Astrocyte (in vitro differentiated cells and primary cell): ENCODE measurements around the gene CYBC1. TPM values are rescaled to one million over a fixed set of nuclear protein-coding genes. Genes with fewer than 3 reads are reported as not detected.
"Not testable (repeated sequence)": the region's sequence is repeated elsewhere in the genome, so short reads cannot be mapped to it uniquely, and the experiment has no call there.

ENCODE experiments used
- DNase-seq: peaks from one replicate; pipeline ENCODE4 v3.0.0-alpha.2; 2010; ENCODE audit warnings: low read depth
- FAIRE-seq: peaks from 2 replicates; lab custom pipeline; 2011; peaks lifted over from hg19 to GRCh38; lab: Jason Lieb, UNC
- H2AFZ ChIP-seq: 2 replicates; pipeline ENCODE4 v1.6.0; 2012; ENCODE audit warnings: low read depth, low read length, inconsistent platforms
- H3K27ac ChIP-seq: 2 replicates; pipeline ENCODE4 v1.5.1; 2011; ENCODE audit warnings: low read depth, low read length, inconsistent platforms
- H3K27me3 ChIP-seq: 2 replicates; pipeline ENCODE4 v1.6.0; 2011; ENCODE audit warnings: low read length, inconsistent platforms; ENCODE audit not compliant: insufficient read depth
- H3K36me3 ChIP-seq: 2 replicates; pipeline ENCODE4 v1.5.1; 2011; ENCODE audit warnings: low read length, inconsistent platforms; ENCODE audit not compliant: insufficient read depth
- H3K4me1 ChIP-seq: 2 replicates; pipeline ENCODE4 v1.5.1; 2011; ENCODE audit warnings: low read length, inconsistent platforms; ENCODE audit not compliant: insufficient read depth
- H3K4me2 ChIP-seq: 2 replicates; pipeline ENCODE4 v1.6.0; 2012; ENCODE audit warnings: low read length, inconsistent platforms
- H3K4me3 ChIP-seq: 2 replicates; pipeline ENCODE4 v1.5.1; 2011; ENCODE audit warnings: low read depth, mild to moderate bottlenecking, low read length, inconsistent platforms; ENCODE audit not compliant: insufficient read depth
- H3K79me2 ChIP-seq: 2 replicates; pipeline ENCODE4 v1.6.0; 2012; ENCODE audit warnings: mild to moderate bottlenecking, low read length, inconsistent platforms; ENCODE audit not compliant: insufficient read depth
- H3K9ac ChIP-seq: 2 replicates; pipeline ENCODE4 v1.6.0; 2012; ENCODE audit warnings: mild to moderate bottlenecking, low read length, inconsistent platforms
- H3K9me3 ChIP-seq: 2 replicates; pipeline ENCODE4 v1.5.1; 2012; ENCODE audit warnings: low read depth, mild to moderate bottlenecking, low read length, inconsistent platforms; ENCODE audit not compliant: insufficient read depth
- H4K20me1 ChIP-seq: 2 replicates; pipeline ENCODE4 v1.6.0; 2012; ENCODE audit warnings: low read length, inconsistent platforms; ENCODE audit not compliant: insufficient read depth
- H3K27ac Mint-ChIP-seq: one replicate; pipeline ENCODE4 v1.8.0; 2021; ENCODE audit warnings: mild to moderate bottlenecking, mixed read lengths; ENCODE audit not compliant: unreplicated experiment
- H3K27me3 Mint-ChIP-seq: one replicate; pipeline ENCODE4 v1.8.0; 2021; ENCODE audit warnings: low read depth, mixed read lengths; ENCODE audit not compliant: unreplicated experiment
- H3K36me3 Mint-ChIP-seq: one replicate; pipeline ENCODE4 v1.8.0; 2021; ENCODE audit warnings: low read depth, mixed read lengths; ENCODE audit not compliant: unreplicated experiment
- H3K4me1 Mint-ChIP-seq: one replicate; pipeline ENCODE4 v1.8.0; 2021; ENCODE audit warnings: low read depth, mixed read lengths; ENCODE audit not compliant: unreplicated experiment
- H3K4me3 Mint-ChIP-seq: one replicate; pipeline ENCODE4 v1.8.0; 2021; ENCODE audit warnings: mild to moderate bottlenecking, moderate library complexity, mixed read lengths; ENCODE audit not compliant: unreplicated experiment
- H3K9me3 Mint-ChIP-seq: one replicate; pipeline ENCODE4 v1.8.0; 2021; ENCODE audit warnings: mild to moderate bottlenecking, mixed read lengths; ENCODE audit not compliant: unreplicated experiment
- CTCF ChIP-seq: IDR thresholded peaks from 2 replicates; pipeline ENCODE4 v1.5.1; 2011; ENCODE audit warnings: low read depth, mild to moderate bottlenecking, inconsistent platforms, low read length, moderate library complexity; ENCODE audit not compliant: insufficient read depth
- EZH2 ChIP-seq: IDR thresholded peaks from 2 replicates; pipeline ENCODE4 v1.6.1; 2012; ENCODE audit warnings: mild to moderate bottlenecking, low read length, inconsistent platforms; ENCODE audit not compliant: insufficient read depth
- total RNA-seq: library from RNA; stranded (reverse); gene quantifications from 2 replicates; pipeline ENCODE4 v1.2.1, GENCODE V29; 2021

Gene CYBC1
- total RNA-seq, 1 donor from 2014 or later, result 67.3 TPM

GRCh38 chr17:82457073-82457928 is 6.7 kb upstream of the CYBC1 start:
- Histone ChIP-seq H3K36me3 (peaks cover 7% of the 10 kb centered on the region), H2AFZ (peak overlapping the region; percentile 44), H3K27me3 (no peaks in the 10 kb centered on the region), H3K27ac (peak overlapping the region; percentile 97), H3K79me2 (peaks cover 14% of the 10 kb centered on the region), H3K4me2 (peak overlapping the region; percentile 90), H3K9me3 (no peaks in the 10 kb centered on the region), H4K20me1 (peaks cover 10% of the 10 kb centered on the region), H3K4me3 (peak overlapping the region; percentile 91), H3K4me1 (peaks cover 12% of the 10 kb centered on the region), H3K9ac (peak overlapping the region; percentile 93)
- H3K27me3 Mint-ChIP-seq, result no peaks in the 10 kb centered on the region
- TF ChIP-seq EZH2 (no peak), CTCF (no peak)
- DNase-seq (no peak), FAIRE-seq (no peak)
- H3K9me3 Mint-ChIP-seq, result no peaks in the 10 kb centered on the region
- H3K36me3 Mint-ChIP-seq, result peaks cover 6% of the 10 kb centered on the region
- H3K27ac Mint-ChIP-seq, result peak overlapping the region; percentile 87
- peak overlapping the region; percentile 83 for H3K4me3 Mint-ChIP-seq
- peaks cover 9% of the 10 kb centered on the region for H3K4me1 Mint-ChIP-seq

- not testable (repeated sequence) for H3K27ac ChIP-seq, DNase-seq, H3K27me3 Mint-ChIP-seq, H3K36me3 Mint-ChIP-seq, H3K9ac ChIP-seq, H3K27me3 ChIP-seq, H2AFZ ChIP-seq, H3K4me2 ChIP-seq, H3K9me3 Mint-ChIP-seq, H3K9me3 ChIP-seq, H3K4me3 Mint-ChIP-seq, H3K27ac Mint-ChIP-seq, FAIRE-seq, H3K36me3 ChIP-seq, H3K4me3 ChIP-seq, H4K20me1 ChIP-seq
- H3K4me1 ChIP-seq, result peaks cover 19% of the 10 kb centered on the region
- H3K4me1 Mint-ChIP-seq, result peaks cover 11% of the 10 kb centered on the region
- peaks cover 20% of the 10 kb centered on the region for H3K79me2 ChIP-seq
Measured at GRCh38 chr17:82453706-82454105, 3.2 kb upstream of the CYBC1 start.

- H3K4me3 ChIP-seq, H3K9ac ChIP-seq, H3K27me3 Mint-ChIP-seq, H3K36me3 ChIP-seq, H4K20me1 ChIP-seq, H3K9me3 ChIP-seq, H3K27me3 ChIP-seq, FAIRE-seq, H3K27ac ChIP-seq, H3K4me2 ChIP-seq, H3K36me3 Mint-ChIP-seq, H2AFZ ChIP-seq, H3K9me3 Mint-ChIP-seq, DNase-seq, H3K4me3 Mint-ChIP-seq: not testable (repeated sequence)
- Histone ChIP-seq H3K4me1 (peaks cover 19% of the 10 kb centered on the region), H3K79me2 (peaks cover 19% of the 10 kb centered on the region)
- Mint-ChIP-seq H3K4me1 (peaks cover 11% of the 10 kb centered on the region), H3K27ac (peak overlapping the region; percentile 18)
Measured at GRCh38 chr17:82453151-82453550, 2.6 kb upstream of the CYBC1 start.
